ENCODE results near the gene ZNF462. TPM values are rescaled to one million over a fixed set of nuclear protein-coding genes. Genes with fewer than 3 reads are reported as not detected.

The ZNF462 gene
- total RNA-seq, 1 donor from 2014 or later = 8.2 TPM

DNA sequence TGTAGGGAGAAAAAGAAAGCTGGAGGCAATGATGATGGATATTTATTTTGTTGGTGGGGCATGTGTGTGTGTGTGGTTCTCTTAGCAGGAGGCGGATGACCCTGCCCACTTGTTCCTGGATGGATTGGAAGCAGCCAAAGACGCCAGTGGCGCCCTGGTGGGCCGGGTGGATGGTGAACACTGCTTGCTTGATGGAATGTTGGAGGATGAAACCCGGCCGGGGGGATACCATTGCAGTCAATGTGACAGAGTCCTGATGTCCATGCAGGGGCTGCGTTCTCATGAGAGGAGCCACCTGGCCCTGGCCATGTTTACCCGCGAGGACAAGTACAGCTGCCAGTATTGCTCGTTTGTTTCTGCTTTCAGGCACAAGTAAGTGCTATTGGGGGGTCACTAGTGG is 69.2 kb downstream of the ZNF462 start:
- H3K36me3 ChIP-seq (ENCODE audit: control insufficient read depth, insufficient read depth, low read length) = peaks cover 32% of the 10 kb centered on the region
- H3K4me3 ChIP-seq (ENCODE audit: low read depth, low read length) = no peak overlapping the region
- H3K27me3 ChIP-seq (ENCODE audit: control insufficient read depth, insufficient read depth, low read length) = no peaks in the 10 kb centered on the region
- TF ChIP-seq CTCF (IDR thresholded peaks at IDR 0.05; ENCODE audit: insufficient read depth, low read length, severe bottlenecking) = no peak
- no peak for FAIRE-seq
- DNase-seq (ENCODE audit: low read depth) = no peak

- FAIRE-seq (no peak), DNase-seq (ENCODE audit: low read depth) (no peak)
- H3K36me3 ChIP-seq (ENCODE audit: control insufficient read depth, insufficient read depth, low read length) = peaks cover 29% of the 10 kb centered on the region
- H3K27me3 ChIP-seq (ENCODE audit: control insufficient read depth, insufficient read depth, low read length) = no peaks in the 10 kb centered on the region
- no peak for TF ChIP-seq CTCF (IDR thresholded peaks at IDR 0.05; ENCODE audit: insufficient read depth, low read length, severe bottlenecking)
- no peak overlapping the region for H3K4me3 ChIP-seq (ENCODE audit: low read depth, low read length)
These were observed 69.7 kb downstream of the ZNF462 start for GRCh38 chr9:106932675-106933074.

- H3K27me3 ChIP-seq (ENCODE audit: control insufficient read depth, insufficient read depth, low read length) = no peaks in the 10 kb centered on the region
- DNase-seq (ENCODE audit: low read depth) = no peak
- no peak for FAIRE-seq
- no peak overlapping the region for H3K4me3 ChIP-seq (ENCODE audit: low read depth, low read length)
- H3K36me3 ChIP-seq (ENCODE audit: control insufficient read depth, insufficient read depth, low read length) = peaks cover 23% of the 10 kb centered on the region
- TF ChIP-seq CTCF (IDR thresholded peaks at IDR 0.05; ENCODE audit: insufficient read depth, low read length, severe bottlenecking) = no peak
These were observed 70.5 kb downstream of the ZNF462 start for GRCh38 chr9:106933470-106933869.

DNA sequence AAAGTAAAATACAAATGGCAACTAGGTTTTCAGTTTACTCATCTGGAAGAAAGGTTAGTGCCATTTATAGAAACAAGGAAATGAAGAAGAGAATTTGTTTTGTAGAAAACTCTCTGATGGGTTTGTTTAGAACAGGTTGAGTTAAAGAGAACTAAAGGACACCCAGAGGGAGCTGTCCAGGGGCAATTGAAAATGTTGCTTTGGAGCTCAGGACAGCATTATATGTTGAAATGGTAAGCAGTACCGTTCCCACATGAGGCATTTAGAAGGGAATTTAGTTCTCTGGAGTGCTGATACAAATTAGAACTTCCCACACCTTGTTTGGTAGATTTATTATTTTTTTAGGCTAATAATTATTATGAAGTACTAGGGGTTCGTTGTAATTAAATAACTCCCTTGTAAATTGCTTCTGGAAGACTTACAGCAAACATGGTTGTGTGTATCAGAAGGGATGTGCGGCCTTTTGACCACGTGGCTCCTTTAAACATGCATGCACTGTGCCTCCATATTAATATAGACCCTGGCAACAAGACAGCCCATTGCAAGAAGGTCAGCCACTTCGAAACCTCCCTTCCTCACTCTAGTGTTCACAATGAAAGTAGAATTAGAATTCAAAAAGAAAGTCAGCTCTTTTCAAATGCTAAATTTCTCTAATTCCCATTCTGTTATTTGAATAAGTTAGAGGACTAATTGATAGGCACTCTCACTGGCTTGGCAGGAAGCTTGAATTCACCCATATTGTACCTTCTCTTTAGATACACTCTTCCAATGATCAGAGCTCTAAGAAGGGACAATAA is 71.7 kb downstream of the ZNF462 start:
- H3K27me3 ChIP-seq (ENCODE audit: control insufficient read depth, insufficient read depth, low read length) = no peaks in the 10 kb centered on the region
- FAIRE-seq = no peak
- H3K4me3 ChIP-seq (ENCODE audit: low read depth, low read length) = no peak overlapping the region
- DNase-seq (ENCODE audit: low read depth) = no peak
- H3K36me3 ChIP-seq (ENCODE audit: control insufficient read depth, insufficient read depth, low read length) = peaks cover 23% of the 10 kb centered on the region
- TF ChIP-seq CTCF (IDR thresholded peaks at IDR 0.05; ENCODE audit: insufficient read depth, low read length, severe bottlenecking) = no peak

- DNase-seq (ENCODE audit: low read depth) (no peak), FAIRE-seq (no peak)
- H3K4me3 ChIP-seq (ENCODE audit: low read depth, low read length) = no peak overlapping the region
- H3K27me3 ChIP-seq (ENCODE audit: control insufficient read depth, insufficient read depth, low read length) = no peaks in the 10 kb centered on the region
- H3K36me3 ChIP-seq (ENCODE audit: control insufficient read depth, insufficient read depth, low read length) = peaks cover 25% of the 10 kb centered on the region
- TF ChIP-seq CTCF (IDR thresholded peaks at IDR 0.05; ENCODE audit: insufficient read depth, low read length, severe bottlenecking) = no peak
These were observed 73.7 kb downstream of the ZNF462 start for GRCh38 chr9:106936680-106937079.

DNA sequence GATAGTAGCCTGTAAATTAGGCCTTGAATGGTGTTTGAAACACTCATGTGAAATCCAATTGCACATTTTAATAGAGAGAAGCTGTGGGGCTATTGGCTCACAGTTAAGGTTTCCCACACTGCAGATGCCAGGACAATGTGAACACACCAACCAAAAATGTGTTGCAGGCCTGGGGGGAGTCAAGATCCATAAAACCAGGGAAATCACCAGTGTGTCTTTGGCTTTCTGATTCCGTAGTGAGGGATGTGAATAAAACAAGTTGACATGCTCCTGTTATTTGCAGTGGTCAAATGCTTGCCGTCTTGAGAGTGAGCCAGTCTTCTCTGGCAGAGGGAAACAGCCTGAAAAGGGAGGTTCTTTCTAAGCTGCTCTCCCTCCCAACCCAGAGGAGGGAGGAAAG is 79.0 kb downstream of the ZNF462 start:
- no peak for DNase-seq (ENCODE audit: low read depth)
- TF ChIP-seq CTCF (IDR thresholded peaks at IDR 0.05; ENCODE audit: insufficient read depth, low read length, severe bottlenecking) = no peak
- H3K36me3 ChIP-seq (ENCODE audit: control insufficient read depth, insufficient read depth, low read length) = peaks cover 15% of the 10 kb centered on the region
- no peaks in the 10 kb centered on the region for H3K27me3 ChIP-seq (ENCODE audit: control insufficient read depth, insufficient read depth, low read length)
- no peak overlapping the region for H3K4me3 ChIP-seq (ENCODE audit: low read depth, low read length)
- FAIRE-seq = peak; percentile 83
